ENCODE results near the gene ADPRHL1.

ADPRHL1 gene

DNA sequence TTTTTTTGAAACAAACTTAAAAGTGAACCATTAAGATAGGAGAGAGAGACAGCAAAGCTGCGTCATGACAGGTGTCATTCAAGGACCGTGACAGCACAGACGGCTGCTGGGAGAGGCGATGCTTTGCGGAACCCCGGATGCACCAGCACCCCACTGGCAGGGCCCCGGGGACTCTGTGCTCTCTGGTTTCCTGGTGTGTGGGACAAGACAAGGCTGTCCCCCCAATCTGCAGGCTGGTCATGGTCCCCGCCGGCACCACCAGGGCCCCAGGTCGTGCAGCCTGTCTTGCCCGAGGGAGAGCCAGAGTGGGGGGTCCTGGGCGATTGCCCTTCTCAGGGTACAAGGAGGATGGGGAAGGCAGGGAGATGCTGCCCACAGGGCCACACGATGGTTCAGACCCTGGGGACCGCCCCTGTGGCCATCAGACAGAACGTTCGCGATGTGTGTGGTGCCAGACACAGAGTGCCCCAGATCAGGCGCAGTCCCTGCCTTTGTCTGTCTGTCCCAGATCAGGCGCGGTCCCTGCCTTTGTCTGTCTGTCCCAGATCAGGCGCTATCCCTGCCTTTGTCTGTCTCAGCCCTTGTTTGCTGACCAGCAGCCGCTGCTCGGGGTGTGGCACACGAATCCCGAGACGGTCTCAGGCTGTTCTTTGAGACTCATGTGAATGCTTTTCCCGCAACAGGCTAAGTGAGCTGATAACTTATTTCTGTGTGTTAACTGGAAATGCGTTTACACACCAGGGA, 36.1 kb downstream of the ADPRHL1 start:
- DNase-seq (ENCODE audit: low spot score), result no peak

DNA sequence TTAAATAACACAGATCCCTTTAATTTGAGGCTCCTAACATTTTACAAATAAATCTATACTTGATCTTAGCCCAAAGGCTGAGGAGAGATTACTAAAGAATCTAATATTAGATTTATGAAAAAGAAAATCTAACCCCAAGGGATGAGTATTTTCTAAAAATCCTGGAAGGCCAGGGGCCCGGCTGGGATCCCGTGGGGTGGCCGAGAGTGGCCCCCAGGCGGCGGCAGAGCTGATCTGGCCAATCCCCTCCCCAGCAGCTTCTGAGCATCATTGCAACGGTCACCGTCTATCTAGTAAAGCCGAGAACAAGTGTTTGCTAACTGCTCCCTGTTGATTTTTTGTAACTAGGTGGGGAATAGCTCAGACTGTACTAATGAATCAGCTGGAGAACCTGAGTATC, 37.5 kb downstream of the ADPRHL1 start:
- DNase-seq (ENCODE audit: low spot score), result no peak

DNA sequence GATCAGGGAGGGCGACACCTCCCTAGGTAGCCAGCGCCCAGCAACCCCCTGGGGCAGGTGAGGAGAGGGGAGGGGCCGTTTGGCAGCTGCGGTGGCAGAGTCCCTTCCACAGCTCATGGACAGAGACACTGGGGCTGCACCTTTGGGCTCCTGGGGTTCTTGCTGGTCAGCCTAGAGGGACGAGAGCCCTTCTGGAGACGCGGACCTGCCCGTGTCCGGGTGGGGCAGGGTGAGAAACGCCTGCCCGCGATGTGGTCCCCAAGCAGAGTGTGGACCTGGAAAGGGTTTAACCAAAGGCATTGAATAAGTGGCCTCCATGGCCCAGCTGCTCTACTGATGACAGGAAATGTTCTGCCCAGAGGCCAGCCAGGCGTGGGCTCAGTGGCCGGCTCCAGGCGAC, 38.3 kb downstream of the ADPRHL1 start:
- DNase-seq (ENCODE audit: low spot score), result no peak

DNA sequence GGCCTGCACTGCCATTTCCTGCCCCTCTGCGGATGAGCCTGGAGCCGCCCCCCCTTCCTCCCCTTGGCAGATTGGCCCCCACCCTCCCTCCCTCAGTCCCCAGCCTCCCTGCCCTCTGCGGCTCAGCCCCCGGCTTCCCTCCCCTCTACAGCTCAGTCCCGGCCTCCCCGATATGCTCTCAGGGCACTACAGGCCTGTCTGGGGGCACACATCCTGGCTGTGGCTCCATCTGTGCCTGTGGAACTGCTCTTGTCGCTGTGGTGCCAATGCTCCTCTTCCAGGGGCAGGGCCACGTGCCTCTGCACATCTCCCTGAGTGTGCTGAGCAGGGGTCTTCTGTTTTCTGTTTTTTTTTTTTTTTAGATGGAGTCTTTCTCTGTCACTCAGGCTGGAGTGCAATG, 39.0 kb downstream of the ADPRHL1 start:
- DNase-seq (ENCODE audit: low spot score), result no peak

DNA sequence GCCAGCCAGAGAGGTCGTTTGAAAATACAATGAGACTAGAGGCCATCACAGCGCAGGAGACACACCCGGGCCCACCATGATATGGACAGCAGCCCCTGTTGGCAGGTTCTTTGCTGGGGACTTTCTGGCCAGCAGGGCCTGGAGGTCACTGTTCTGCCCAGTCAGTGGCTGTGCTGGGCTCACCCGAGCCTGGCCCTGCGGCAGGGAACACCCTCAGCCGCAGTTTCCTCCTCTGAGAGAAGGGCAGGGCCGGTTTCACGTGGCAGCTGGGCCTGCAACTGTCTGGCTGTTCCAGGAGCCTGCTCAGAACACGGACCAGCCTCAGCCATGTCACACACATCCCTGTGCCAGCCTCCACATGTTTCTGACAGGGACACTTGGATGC, 39.4 kb downstream of the ADPRHL1 start:
- no peak for DNase-seq (ENCODE audit: low spot score)

DNA sequence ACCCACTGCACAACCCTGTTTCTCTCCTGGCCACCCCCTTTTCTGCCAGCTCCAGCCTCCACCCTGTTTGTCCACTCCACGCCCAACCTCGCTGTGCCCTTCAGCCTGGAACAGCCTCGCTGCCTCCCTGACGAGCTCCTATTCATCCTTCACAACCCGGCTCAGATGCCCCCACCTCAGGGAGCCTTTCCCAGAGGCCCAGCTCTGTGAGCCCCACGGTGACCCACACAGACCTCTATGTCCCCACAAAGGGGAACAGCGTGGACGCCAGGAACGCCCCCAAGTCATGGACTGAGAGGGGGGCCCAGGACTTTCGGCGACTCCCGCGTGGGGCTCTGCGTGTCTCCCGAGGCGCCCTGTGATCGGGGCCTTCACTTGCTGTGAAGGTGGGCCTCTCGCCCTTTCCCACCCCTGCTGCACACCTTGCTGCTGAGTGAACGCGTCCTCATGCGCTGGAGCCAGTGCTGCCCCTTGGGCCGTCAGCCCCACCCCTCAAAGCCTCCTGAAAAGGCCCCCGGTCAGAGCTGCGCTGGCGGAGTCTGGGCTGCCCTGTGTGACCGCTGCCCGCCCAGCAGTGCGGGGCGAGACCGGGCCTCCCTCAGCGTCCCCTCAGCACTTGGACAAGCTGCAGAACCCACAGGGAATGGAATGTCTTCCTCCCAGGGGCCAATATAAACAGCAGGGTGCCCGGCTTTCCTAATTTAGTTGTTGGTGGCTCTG, 40.0 kb downstream of the ADPRHL1 start:
- no peak for DNase-seq (ENCODE audit: low spot score)

DNA sequence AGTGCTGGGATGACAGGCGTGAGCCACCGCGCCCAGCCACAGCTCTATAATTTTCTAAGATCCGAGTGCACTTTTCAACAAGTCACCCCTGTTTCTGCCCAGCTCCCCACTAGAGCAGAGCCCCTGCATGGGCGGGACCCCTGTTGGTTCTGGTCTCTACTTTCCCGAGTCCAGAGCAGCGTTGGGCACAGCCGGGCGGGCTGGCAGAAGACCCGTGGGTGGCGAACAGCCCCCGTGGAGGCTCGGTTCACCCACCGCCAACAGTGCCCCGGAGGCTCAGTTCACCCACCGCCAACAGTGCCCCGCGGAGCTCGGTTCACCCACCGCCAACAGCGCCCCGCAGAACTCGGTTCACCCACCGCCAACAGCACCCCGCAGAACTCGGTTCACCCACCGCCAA, 40.8 kb downstream of the ADPRHL1 start:
- DNase-seq (ENCODE audit: low spot score), result no peak

DNA sequence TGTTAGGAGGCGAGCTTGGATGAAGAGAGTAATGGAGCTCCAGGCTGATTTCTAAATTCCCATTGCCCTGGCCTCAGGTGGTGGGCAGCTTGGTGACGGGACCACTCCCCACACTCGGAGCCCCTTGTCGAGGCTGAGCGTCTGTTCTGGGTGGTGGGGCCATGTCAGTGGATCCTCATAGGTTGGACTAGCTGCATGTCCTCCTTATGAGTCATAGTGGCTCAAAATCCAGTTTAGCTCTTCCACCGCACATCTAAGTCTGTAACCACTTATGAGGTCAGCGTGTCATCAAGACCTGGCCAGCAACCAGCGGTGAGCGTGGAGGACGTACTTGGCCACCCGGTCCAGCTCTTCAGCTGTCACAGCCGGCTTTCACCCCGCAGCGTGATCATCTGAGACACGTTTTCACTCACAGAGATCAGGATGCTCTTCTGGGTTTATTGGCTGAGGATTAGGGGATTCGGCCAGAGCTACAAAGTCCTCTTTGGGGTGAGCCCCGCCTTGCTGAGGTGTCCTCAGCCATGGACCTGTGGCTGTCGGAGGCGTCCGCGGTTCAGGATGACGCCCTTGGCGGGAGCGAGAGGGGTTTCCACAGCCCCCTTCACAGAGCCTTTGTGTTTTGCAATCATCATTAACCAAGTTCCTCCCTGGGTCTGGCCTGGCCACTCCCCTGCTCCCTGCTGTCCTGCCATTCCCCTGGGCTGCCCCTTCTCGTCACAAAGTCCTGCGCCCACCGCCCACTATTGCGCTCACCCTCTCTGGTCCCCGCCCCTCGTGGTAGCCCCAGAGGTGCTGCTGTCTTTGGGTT, 41.9 kb downstream of the ADPRHL1 start:
- DNase-seq (ENCODE audit: low spot score), result no peak

DNA sequence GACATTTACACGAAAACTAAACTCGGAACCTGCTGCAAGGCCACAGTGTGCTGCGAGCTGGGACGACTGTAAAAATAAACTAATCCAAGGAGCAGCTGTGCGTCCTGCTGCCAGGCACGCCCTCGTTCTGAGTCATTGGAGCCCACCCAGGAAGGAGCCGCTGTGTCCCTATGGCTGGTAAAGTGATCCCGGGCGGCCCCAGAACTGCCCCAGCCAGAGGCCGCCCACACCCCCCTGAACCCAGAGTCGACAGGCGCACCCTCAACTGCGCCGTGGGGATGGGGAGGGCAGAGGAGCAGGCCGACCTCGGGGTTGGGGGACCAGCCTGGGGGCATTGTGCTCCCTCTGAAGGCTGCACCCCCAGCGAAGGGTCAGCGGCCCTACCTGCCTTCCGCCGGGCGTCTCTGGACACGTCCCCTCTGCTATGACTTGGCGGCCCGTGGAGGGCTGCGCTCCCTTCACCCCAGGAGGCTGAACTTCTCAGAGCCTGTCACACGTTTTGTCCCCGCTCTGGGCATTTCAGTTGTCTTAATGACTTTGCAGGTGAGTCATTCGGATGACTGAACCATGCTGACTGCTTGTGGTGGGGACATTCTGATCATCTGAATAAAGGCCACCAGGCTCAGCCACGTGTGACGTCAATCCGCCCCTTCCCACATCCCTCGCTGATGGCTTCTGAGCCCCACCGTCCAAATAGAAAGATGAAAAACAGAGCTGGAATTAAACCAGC, 42.7 kb downstream of the ADPRHL1 start:
- DNase-seq (ENCODE audit: low spot score), result no peak

DNA sequence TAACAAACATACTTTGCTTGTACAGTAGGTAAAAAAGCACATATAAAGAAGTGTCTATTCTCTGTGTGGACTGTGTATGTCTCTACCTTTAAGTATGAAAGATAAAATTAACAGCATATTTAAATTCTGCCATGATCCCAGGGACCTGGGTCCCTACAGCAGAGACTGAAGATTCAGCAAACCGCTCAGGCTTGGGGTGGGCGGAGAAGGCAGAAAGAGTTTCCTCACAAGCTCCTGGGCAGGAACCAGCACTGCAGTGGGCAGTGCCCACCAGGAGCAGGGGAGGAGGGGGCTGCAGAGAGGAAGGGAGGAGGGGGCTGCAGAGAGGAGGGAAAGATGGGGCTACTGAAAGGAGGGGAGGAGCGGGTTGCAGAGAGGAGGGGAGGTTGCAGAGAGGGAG, 44.7 kb downstream of the ADPRHL1 start:
- peak; percentile 22 for DNase-seq (ENCODE audit: low spot score)

DNA sequence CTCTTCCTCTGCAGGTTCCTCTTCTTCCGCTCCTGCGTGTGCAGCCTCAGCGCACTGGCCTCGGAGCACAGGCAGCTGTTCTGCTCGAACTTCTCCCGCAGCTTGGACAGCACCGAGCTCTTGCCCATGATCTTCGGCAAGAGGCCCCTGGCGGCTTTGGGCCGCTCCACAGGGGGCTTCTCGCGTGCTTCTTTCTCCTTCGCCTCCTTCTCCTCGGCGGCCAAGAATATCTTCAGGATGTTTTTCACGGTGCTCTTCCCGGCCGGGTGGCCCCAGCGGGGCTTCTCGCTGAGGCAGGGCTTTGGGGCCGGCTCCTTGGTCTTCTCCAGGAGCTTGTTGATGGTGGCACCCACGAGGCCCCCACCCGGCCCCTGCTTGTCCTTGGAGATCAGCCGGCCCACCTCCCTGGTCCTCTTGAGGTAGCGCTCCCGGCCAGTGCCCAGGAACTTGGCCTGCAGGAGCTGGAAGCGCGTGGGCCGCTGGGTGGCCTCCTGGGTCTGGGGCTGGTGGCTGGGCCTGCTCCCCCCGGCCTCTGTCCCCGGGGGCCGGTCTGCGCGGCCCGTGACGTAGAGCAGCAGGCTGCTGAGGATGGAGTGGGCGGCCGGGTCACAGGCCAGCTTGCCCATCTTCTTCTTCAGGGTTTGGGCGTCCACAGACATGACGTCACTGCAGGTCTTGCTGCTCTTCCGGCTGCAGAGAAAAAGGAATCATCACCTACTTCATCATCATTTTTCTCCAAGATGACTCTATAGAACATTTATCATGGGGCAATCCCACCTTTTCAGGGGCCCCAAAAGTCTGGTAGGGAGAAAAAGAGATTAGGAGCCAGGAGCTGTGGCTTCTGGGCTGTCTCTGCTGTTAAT, 45.5 kb downstream of the ADPRHL1 start:
- DNase-seq (ENCODE audit: low spot score), result no peak

DNA sequence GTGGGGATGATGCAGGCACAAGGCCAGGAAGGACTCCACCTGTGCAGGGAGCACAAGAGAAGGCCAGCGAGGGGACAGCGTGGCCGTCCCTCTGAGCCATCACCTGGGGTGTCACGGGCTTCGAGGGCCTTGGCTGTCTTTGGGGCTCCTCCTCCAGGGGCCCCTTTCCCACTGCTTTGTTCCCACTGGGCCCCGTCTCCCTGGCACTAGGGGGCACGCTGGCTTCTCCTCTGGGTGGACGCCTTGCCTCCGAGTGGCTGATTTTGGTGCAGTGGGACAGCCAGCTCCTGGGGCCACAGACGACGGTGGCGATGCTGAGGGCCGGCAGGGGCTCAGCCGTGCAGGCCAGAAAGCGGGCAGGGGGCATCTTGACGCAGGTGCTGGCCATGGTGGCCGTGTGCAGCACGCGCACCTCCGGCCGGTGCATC, 46.2 kb downstream of the ADPRHL1 start:
- no peak for DNase-seq (ENCODE audit: low spot score)

DNA sequence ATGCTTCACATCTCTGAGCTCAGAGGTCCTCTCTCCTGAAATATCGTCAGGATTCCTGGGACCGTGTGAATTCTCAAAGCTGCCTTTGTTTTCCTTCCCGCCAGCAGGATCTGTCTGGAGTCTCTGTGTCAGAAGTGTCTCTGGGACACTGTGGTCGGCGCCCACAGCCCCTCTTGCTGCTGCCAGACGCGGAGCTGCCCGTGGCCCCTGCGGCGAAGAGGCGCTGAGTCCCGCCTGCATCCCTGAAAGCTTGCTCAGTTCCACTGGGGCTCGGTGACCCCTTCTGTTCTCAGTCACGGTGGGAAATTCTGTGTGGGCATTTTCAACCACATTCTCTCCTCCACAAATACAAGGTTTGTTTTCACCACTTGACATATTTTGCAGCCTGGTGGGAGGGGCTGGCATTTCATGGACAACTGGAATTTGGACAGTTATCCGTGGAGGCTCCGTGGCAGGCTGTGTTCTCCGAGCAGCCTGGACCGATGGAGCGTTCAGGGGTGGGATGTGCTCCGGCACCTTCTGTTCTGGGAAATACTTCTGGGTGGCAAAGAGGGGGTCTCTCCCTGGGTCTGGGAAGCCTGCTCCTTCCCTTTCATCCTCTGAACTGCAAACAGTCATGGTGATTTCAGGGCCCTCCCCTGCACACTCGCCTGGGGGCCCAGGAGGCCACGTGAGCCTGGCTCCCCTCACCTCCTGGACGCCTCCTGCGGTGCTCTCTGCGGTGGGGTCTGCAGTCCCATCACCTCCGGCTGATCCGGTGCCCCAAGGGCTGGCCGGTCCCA, 46.8 kb downstream of the ADPRHL1 start:
- no peak for DNase-seq (ENCODE audit: low spot score)

DNA sequence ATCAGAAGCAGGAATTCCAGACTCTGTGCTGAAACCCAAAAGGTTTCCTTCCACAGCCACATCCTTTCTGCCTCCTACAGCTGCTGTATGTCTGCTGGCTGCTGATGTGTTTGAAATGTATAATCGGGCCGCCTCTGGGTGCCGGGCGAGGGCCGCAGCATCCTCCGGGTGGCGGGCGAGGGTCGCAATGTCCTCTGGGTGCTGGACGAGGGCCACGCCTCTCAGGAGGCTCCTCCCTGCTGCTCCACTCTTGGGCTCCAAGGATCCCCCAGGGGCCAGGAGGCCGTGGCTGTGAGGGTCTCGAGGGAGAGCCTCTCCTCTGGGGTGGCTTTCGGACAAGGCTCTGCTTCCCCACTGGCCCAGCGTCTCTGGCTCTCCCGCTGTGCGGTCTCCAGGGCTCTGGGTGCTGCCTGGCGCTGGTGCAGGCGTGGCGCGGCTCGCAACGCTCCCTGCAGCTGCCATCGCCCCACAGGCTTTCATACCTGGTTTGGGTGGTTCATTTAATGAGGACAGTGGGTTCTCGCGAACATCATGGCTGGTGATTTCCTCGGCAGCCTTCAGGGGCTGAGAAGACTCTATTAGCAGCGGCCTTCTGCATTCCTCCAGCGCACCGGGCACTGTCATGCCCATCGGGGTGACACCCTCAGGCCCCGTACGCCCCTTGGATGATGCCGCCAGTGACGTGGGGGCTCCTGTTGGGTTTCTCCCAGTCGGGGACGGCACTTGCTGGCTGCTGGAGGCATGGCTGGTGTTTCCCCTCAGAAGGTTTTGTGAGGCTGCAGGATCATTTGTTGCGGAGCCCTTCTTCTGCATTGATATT, 47.6 kb downstream of the ADPRHL1 start:
- no peak for DNase-seq (ENCODE audit: low spot score)

DNA sequence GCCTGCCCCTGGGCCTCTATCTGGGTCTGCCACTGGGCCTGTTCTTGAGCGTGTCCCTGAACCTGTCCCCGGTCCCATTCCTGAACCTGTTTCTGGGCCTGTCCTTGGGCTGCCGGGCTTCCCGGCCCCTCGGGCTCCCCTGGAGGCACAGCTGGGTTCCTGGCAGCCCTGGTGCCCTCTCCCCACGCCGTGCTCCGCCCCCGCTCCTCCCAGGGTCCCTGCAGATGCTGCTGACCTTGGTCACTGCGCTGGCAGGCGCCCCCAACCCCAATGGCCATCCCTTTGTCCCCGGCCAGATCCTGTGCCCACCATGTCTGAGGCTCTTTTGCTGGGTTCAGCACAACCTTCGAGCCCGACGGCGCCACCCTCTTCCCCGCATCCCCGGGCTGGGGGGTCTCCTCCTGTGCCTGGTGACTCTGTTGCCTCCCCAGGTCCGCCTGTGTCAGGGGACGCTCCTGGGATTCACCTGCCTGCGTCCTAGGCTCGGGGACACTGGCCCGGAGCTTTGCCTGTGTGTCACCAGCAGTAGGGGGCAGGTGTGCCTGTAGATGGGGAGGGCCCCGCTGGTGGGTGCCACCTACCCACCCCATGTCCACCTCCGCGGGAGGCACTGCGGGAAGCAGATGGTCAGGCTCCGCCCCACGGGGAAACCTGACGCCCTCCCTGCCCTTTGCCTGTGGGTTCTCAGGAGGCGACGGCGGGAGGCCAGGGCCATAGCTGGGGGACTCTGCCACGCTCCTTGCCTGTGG, 48.4 kb downstream of the ADPRHL1 start:
- no peak for DNase-seq (ENCODE audit: low spot score)

DNA sequence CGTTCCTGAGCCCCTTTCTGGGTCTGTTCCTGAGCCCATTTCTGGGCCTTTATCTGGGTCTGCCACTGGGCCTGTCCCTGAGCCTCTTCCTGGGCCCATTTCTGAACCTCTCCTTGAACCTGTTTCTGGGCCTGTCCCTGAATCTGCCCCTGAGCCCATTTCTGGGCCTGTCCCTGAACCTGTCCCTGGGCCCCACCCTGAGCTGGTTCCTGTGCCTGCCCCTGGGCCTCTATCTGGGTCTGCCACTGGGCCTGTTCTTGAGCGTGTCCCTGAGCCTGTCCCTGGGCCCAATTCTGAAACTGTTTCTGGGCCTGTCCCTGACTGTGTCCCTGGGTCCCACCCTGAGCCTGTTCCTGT, 48.9 kb downstream of the ADPRHL1 start:
- no peak for DNase-seq (ENCODE audit: low spot score)

DNA sequence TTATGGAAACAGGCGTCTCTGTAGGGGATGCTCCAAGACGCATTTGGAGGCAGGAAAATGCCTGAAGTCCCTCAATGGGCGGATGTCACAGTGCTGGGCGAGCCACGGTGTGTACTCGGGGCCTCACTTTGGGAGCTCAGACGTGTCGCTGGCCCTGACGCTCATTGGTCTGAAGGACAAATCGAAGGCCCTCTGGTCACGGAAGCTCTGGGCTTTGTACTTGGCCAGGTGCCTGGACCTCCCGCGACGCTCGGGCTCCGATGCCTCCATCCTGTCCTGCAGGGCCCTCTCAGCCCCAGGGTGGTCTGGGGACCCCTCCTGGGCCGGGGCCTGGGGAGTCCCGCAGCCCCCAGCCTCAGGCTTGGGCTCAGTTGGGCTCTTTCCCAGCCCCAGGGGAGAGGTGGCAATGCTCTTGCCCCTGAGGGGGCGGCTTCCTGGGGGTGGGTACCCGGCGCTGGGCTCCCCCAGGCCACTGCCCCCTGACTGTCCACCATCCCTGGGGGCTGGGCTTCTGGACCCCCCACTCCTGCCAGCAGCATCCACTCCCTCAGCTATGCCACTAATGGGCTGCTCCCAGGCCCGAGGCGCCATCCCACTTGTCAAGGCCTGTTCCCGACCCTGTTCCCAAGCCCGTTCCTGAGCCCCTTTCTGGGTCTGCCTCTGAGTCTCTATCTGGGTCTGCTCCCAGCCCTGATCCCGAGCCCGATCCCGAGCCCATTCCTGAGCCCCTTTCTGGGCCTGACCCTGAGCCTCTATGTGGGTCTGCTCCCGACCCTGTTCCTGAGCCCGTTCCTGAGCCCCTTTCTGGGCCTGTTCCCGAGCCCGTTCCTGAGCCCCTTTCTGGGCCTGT, 49.8 kb downstream of the ADPRHL1 start:
- no peak for DNase-seq (ENCODE audit: low spot score)

Data from left forelimb (tissue), 1 donor.